ENCODE results near the gene ERVK3-1. TPM values are rescaled to one million over a fixed set of nuclear protein-coding genes. Genes with fewer than 3 reads are reported as not detected.

The ERVK3-1 gene
- polyA plus RNA-seq, 1 of the 3 experiments (the other 2 are of a cell fraction), result 69.4 TPM

- no peak overlapping the region for H3K9ac ChIP-seq
These were observed 29.6 kb upstream of the ERVK3-1 start for GRCh38 chr19:58275564-58275963.

More at GRCh38 chr19:58275564-58275963, 29.6 kb upstream of the ERVK3-1 start:
- POLR2A ChIA-PET, result no interaction called here
- no peaks in the 10 kb centered on the region for H3K9me2 ChIP-seq
- CTCF ChIA-PET, result interaction anchor here (0.6 kb wide), 1 partner anchor 21 kb away, joined by 3 read pairs; no protein-coding TSS in a partner anchor
- peaks cover 13% of the 10 kb centered on the region; the same call in 1 of the 2 replicates for H3K9me3 ChIP-seq
- TF ChIP-seq JUND (IDR thresholded peaks at IDR 0.05) (no peak), SIN3A (IDR thresholded peaks at IDR 0.05; ENCODE audit: borderline replicate concordance, low read depth, low read length) (no peak), MEF2A (IDR thresholded peaks at IDR 0.05; ENCODE audit: borderline replicate concordance, low read depth) (no peak), FOXM1 (IDR thresholded peaks at IDR 0.05; ENCODE audit: low read depth) (no peak), RXRA (IDR thresholded peaks at IDR 0.05; ENCODE audit: borderline replicate concordance, low read depth) (no peak), USF1 (IDR thresholded peaks at IDR 0.05; ENCODE audit: borderline replicate concordance, low read depth) (no peak), PBX3 (IDR thresholded peaks at IDR 0.05) (no peak), MXI1 (IDR thresholded peaks at IDR 0.05; ENCODE audit: low read depth, low read length) (no peak), CTCF (IDR thresholded peaks at IDR 0.05) (no peak), ZBTB33 (IDR thresholded peaks at IDR 0.05; ENCODE audit: borderline replicate concordance, low read depth) (no peak), USF2 (IDR thresholded peaks at IDR 0.05; ENCODE audit: borderline replicate concordance, low read depth, low read length) (no peak), RAD21 (IDR thresholded peaks at IDR 0.05; ENCODE audit: low read length) (no peak)
- H3K27ac ChIP-seq (ENCODE audit: low read depth in 2 of 2, low read length in 1 of 2), result no peak overlapping the region
- H3K36me3 ChIP-seq (replicated peaks in 1 of 2; ENCODE audit: control insufficient read depth in 1 of 2, insufficient read depth in 2 of 2, low read length in 1 of 2), result peaks cover 0 to 14% of the 10 kb centered on the region in 2 experiments
- H2AFZ ChIP-seq (ENCODE audit: low read depth), result no peak overlapping the region
- no peaks in the 10 kb centered on the region for H3K27me3 ChIP-seq (ENCODE audit: insufficient read depth)
- peaks cover 5% of the 10 kb centered on the region for H3F3A ChIP-seq (replicated peaks; ENCODE audit: insufficient read depth)
- no peaks in the 10 kb centered on the region for H4K20me1 ChIP-seq (ENCODE audit: insufficient read depth)
- no peak for DNase-seq
- 93% methylated on average over 3 of the region's 3 CpGs for WGBS (ENCODE audit: low lambda C conversion rate)
- no peak overlapping the region for H3K4me2 ChIP-seq
- peaks cover 25% of the 10 kb centered on the region for H3K79me2 ChIP-seq (ENCODE audit: insufficient read depth)
- no peak overlapping the region for H3K4me3 ChIP-seq (ENCODE audit: low read depth in 2 of 2, low read length in 1 of 2)
- H3K4me1 ChIP-seq (ENCODE audit: control insufficient read depth in 1 of 2, insufficient read depth in 2 of 2, low read depth in 1 of 2, low read length in 1 of 2), result peaks cover 5 to 7% of the 10 kb centered on the region in 2 experiments; a peak in 1 of 4 replicates
